AG08395 (cell line): ENCODE data around the gene PTPRH.

ENCODE experiments used
- DNase-seq: peaks from one replicate; pipeline ENCODE4 v3.0.0; 2012; ENCODE audit warnings: mixed read lengths, low spot score

Gene PTPRH

DNA sequence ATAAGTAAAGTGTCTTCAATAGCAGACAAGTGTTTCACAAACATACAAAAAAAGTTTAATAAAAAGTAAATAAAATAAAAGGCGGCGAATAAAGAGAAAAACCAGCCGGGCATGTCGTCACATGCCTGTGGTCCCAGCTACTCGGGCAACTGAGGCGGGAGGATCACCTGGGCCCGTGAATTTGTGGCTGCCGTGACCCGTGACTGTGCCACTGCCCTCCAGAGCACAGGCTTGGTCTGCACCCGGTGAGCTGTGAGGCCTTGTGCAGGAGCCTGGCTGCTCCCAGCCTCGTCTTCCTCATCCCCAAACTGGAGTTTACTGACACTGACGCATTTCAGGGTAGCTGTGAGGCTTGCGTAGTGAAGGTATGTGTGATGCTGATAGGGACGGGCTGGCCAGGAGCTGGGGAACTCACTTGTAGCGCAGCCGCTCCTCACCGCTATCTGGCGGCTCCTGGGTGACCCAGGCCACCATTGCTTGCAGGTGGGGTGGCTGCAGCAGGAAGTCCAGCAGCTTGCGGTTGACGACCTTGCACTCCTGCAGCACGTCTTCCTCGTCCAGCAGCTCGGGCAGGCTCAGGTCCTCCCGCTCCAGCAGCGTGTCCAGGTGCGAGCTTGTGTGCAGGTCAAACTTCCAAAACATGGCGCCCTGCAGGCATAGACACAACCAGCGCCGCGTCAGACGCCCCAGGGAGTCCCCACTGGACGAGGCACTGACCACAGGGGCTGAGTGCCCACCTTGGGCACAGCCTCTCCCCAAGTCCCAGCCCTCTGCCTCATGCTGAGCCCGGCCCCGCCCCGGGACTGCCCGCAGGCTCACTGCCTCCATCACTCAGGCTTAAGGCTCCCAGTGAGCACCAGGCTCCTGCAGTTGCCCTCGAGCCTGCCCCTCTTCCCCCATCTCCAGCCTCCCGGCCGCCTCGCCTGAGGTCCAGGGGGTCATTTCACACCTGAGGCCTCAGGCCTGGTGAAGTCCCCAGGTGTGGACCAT lies 37.5 kb upstream of the PTPRH start:
- no peak for DNase-seq

DNA sequence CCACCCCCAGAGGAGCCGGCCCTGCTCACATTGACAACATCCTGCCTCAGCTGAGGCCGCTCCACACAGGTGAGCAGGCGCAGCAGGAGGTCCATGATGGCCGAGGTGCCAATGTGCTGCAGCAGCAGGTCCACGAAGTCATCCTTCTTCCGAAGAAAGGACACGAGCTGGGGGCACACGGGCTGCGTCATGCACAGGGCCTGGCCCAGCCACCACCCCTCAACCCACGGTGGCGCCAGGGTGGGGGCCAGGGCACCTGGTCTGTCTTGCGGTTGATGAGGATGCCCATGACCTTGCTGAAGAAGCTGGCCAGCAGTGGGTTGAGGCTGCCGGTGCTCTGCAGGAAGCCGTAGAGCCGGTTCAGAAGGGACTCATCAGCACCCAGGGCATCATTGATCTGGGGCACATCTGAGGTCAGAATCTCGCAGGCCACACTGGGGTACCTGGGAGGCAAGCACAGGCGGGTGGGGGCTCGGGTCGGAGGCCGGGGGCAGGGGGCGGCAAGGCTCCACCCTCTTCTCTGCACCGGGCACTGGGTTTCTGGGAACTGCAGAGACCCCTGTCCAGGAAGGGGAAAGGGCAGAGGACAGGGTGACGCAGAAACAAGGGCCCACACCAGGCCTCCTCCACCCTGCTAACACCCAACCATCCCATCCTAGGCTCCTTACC lies 36.1 kb upstream of the PTPRH start:
- DNase-seq: no peak

DNA sequence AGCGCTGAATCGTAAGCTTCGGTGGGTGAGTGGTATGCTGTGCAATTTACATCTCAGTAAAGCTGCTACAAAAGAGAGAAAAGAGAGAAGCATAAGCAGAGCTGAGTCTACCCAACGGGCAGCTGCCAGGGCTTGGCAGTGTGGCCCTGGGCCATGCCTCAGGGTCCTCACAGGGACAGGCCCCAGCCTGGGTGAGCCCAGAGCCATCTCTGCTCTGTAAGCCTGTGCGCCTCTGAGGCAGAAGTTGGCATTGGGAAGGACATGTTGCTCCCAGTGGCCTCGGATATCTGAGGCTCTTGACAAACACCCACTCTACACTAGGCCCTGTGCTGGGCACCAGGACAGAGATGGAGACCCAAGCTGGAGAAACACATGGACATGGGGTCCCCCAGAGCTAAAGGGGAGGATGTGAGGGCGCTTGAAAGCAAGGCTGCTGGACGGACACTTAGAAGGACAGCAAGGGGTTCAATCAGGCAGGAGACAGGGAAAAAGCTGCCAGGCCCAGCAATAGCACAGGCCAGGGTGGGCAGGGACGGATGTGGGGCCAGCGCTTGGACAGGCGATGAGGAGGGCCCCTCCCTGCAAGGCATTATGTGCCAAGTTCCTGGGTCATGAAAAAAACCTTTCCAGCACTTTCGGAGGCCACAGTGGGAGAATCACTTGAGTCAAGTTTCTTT lies 34.8 kb upstream of the PTPRH start:
- no peak for DNase-seq

DNA sequence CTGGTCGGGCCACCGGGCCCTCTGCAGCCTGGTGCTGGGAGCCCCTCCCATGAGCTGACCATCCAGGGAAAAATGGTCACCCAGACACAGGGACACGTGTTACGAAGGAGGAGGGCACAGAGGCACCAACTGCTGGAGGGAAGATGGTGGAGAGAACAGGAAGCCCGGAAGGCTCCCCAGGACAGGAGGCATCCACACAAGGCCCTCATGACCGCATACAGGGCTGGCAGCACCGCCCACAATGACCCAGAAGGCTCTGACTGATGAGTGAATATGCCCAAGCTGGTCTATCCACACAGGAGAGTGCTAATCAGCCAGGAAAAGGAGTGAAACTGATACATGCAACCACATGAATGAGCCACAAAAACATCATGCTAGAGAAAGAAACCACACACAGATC lies 33.2 kb upstream of the PTPRH start:
- no peak for DNase-seq

DNA sequence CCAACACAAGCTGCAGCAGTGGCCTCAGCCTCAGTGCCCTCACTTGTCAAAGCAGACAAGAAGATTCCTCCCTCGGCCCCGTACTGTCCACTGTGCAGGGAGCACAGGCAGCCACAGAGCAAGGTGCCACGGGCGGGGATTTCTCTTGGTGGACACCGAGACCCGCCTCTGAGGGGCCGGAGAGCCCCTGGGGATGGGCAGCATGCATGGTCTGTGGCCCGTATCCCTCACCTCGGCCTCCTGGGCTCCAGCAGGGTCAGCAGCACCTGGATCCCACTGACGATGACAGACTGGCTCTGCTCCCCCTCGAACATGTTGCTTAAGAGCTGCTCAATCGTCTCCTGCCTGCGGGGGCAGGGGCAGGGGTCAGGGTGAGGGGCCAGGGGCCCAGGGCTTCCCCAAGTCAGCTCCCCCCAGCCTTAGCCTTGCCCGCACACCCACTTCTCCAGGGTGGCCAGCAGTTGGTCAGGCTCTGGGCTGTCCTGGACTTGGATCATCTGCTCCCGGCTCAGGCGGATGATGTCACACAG lies 32.7 kb upstream of the PTPRH start:
- no peak for DNase-seq

DNA sequence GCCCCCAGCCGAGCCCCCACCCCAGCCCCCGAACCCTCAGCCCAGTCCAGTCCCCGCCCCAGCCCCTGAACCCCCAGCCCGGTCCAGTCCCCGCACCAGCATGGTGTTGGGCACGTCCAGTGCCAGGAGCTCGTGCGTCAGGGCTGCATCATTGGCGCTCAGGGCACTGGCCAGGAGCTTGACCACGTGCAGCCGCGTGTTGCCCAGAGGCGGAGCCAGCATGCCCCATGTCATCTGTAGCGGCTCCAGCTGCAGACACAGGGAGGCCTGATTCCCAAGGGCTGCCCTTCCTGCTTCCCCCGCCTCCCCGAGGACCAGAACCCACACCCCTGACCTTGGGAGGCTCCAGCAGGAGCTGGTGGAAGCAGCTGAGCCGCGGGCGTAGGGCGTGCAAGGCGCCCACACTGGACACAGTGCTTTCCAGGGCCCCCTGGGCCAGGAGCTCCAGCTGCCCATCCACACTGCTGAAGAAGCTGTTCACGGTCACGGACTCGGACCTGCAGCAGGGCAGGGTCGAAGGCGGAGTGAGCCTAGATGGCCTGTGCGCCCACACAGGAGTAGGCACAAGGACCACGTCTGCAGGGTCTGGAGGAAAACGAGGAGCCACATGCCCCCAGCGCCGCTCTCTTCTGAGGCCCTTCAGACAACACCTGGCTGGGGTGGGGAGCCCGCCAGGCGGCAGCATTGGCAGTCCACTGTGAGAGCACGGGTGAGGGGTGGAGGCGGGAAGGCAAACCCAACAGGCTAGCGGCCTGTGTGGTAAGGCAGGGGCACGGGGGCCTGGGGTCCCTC lies 32.0 kb upstream of the PTPRH start:
- no peak for DNase-seq

DNA sequence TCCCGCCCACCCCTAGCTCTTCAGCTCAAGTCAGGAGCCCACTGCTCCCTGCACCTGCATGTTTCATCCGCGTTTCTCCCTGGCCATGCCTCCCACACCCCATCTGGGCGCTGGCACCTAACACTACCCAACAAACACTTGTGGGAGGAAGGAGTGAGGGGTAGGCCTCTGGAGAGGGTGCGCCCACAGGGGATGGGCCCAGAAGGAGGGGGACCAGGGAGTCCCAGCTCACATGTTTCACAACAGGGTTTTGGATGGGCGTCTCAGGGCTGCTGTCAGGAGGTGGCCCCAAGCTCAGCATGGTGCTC lies 31.4 kb upstream of the PTPRH start:
- DNase-seq: no peak

DNA sequence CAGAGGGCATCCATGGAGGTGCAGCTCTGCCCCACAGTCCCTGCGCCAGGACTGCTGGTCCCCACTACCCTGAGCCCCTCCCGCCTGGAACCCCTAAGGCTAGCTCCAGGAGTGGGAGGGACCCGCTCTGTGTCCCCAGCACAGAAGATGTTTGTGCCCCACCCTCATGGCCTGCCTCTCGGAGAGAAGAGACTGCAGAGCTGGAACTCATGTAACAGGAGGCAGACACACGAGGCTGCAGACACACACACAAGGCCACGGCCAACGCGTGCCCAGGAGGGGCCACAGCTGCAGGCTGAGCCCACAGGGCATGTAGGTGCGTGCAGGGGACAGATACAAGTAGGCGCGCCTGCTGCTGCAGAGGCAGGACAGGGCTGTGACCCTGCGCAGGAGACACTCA lies 29.7 kb upstream of the PTPRH start:
- DNase-seq: no peak

DNA sequence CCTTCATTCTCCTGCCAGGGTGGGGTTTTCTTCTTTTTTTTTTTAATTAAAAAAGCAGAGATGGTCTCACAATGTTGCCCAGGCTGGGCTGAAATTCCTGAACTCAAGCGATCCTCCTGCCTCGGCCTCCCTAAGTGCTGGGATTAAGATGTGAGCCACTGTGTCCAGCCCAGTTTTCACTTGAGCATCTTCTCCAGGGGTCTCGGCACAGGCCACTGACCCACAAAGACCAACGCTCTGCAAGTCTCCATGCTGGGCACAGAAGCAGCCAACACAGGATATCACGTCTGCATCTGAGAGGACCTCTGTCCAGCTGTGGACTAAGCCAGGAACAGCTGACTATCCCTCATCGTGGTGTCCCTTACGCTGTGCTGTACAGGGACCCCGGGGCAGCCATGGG lies 28.7 kb upstream of the PTPRH start:
- no peak for DNase-seq

DNA sequence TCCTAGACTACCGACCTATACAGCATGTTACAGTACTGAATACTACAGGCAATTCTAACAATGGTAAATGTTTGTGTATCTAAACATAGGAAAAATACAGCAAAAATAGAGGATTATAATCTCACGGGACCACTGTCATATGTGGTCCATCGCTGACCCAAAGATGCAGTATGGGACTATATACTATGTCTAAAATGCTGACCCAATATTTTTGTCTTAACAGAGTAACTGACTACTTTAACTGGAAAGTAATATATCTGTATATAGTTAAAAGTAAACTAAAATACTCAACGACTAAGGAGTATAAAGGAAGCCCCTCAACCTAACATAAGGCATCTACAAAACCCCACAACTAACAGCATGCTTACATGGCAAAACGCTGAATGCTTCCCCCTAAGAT lies 23.7 kb upstream of the PTPRH start:
- DNase-seq: no peak

DNA sequence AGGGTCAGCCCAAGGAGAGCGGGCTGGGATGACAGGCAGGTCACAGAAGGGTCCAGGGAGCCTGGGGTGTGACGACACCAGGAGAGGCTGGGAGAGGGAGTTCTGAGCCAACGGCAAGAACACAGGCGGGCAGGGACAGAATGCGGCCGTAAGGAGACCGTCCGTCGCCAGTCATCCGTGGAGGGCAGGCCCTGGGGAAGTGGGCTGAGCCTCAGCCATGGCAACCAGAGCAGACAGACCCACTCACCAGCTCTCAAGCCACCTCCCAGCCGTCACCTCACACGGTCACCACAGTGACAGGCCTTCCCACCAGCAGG lies 22.9 kb upstream of the PTPRH start:
- no peak for DNase-seq

DNA sequence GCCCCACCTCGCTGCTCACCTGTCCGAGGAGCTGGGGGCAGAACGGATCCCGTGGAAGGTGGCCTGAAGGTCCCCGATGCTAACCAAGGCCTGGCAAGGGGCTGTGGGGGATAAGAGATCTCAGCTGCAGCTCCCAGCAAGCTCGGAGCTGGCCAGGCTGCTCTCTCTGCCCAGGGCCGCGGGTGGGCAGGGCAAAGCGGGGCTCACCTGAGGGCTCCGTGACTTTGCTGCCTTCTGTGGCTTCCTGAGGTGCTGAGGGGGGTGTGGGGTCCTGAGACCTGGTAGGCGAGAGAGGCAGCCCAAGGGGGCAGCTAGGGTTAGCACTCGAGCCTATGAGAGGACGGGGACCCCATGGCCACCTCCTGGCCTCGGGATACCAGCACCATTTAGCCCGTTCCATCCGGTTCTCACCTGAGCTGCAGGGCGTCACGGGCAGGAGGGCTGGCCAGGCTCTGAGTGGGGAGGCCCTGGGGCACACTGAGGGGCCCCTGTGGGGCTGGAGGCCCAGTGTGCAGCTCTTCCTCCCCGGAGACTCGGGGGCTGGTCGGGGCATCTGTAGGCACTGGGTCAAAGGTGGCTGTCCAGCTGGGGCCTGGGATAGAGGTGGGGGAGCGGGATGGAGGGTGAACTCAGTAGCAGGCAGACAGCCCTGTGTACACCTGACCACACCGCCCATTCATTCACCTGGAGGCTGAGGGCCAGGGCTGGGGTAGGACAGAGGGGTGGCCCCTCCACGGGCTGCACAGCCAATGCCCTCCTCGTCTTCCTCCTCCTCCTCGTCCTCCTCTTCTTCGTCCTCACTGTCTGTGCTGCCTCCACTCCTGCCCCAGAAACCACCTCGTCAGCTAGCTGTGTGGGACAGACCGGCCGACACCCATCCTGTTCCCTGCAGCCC lies 22.3 kb upstream of the PTPRH start:
- no peak for DNase-seq

DNA sequence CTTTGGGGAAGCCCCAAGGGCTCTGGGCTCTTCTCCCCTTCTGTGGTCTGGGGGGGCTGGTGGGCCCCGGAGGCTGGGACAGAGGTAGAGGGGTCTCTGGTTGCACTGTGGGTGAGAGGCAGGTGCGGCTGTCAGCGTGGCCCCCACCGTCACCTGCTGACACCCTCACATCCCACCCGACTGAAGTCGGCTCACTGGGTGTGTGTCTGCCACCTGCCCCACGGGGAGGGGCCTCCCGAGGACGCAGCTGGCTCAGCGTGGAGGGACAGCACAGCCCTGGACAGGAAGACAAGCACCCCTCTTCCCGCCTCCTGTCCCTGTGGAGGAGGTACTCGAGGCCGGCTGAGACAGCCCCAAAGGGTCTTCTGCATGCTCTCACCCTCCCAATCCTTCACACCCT lies 21.5 kb upstream of the PTPRH start:
- DNase-seq: no peak

DNA sequence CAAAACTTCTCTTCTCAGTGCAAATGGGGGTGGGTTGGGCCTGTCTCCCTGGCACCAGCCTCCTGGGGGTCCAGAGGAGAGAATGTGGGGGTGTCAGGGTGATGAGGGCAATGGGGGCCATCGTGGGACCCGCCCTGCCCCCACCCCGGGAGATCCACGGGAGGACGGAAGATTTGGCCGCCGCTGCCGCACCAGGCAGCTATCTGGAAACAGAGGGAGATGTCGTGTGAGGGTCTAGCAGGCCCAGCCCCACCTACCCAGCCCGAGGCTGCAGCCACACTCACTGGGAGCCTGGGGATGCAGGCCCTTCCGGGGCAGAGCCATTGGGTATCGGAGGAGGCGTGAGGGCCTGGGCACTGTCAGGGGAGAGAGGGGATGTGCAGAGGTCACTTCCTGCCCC lies 21.0 kb upstream of the PTPRH start:
- DNase-seq: no peak

DNA sequence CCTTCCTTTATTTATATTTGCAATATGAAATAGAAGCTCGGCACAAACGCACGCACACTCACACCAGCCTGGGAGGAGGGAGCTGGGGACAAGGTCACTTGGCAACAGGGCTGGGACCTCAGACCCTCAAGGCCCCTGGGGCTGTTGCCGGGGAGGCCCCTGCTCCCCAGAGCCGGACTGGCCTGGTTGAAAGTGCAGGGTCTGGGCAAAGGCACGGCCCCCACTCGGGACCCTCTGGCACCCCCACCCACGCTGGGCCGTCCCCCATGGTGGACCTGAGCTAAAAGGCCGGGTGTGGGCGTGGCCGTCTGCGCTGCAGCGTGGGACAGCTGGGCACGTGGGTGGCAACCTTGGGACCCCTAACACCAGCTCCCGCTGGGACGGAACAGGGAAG lies 20.5 kb upstream of the PTPRH start:
- no peak for DNase-seq

DNA sequence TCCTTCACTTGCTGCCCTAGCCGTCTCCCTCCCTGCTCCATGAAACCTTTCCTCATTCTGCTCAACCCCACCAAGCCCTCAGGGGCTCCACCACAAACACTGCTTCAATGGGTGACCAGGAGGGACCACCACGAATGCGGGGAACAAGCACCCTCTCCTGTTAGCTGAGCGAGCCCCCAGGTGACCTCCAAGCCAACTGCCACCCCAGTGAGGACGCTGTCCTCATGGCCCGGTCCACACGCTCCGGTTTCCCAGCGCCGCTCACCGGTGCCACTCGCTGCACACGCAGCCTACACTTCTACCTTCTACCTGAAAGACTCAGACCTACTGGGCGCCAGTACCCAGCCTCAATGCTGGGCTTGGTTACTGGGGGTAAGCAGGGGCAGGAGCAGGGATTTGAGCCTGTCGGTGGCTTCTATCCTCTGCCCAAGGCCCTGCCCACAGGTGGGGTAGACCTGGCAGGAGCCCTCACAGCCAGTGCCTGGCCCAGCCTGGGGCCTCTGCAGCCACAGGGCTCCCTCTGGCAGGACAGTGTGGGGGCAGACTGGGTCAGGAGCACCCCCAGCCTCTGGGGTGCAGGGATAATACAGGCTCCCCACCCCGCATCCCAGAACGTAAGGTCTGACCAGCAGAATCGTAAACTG lies 20.0 kb upstream of the PTPRH start:
- DNase-seq: no peak

DNA sequence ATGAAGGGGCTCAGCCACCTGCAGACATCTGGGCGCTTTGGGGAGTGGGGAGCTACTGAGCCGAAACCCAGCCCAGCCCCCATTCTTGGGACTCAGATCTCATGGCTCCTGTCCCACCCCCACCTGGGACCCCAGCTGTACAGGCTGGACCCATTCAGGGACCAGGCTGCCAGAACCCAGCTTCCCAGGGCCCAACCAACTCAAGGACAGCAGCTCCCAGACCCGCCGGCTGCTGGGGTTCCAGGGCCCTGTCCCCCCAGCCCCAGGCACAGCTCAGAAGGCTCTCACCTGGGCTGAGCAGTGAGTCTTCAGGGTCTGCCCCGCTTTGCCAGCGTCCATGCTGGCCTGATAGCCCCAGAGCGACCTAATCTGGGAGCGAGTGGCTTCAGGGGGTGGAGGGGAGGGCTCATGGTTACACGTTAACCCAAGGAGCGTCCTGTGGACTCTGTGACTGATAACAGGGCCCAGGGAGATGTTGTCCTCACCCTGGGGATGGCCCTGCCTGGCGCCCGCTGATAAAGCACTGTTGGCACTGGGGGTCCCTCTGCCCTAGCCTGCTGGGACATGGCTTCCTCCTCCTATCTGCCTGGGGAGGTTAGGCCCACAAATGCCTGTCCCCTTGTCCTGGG lies 19.2 kb upstream of the PTPRH start, which contains the start of gene TMEM86B:
TMEM86B (minus strand) TSS at position 361 of the 629 bp plus-strand sequence; CDS start at position 339, 22 bp downstream.
- no peak for DNase-seq

DNA sequence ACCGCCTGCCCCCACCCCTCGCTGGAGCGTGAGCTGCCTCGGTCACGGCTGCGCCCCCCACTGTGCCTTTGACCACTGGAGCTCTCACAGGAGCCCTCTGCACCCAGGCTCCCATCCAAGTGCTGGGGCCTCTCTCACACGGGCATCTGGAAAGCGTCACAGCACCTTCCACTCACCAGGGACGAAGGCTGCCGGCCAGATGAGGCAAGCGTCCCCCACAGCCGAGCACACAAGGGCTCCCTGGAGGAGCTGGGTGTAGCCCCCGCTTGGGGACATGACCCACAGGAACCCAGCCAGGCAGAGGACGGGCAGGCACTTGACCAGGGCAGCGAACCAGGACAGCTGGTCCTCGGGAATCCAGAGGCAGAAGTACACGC lies 18.7 kb upstream of the PTPRH start:
- DNase-seq: no peak

DNA sequence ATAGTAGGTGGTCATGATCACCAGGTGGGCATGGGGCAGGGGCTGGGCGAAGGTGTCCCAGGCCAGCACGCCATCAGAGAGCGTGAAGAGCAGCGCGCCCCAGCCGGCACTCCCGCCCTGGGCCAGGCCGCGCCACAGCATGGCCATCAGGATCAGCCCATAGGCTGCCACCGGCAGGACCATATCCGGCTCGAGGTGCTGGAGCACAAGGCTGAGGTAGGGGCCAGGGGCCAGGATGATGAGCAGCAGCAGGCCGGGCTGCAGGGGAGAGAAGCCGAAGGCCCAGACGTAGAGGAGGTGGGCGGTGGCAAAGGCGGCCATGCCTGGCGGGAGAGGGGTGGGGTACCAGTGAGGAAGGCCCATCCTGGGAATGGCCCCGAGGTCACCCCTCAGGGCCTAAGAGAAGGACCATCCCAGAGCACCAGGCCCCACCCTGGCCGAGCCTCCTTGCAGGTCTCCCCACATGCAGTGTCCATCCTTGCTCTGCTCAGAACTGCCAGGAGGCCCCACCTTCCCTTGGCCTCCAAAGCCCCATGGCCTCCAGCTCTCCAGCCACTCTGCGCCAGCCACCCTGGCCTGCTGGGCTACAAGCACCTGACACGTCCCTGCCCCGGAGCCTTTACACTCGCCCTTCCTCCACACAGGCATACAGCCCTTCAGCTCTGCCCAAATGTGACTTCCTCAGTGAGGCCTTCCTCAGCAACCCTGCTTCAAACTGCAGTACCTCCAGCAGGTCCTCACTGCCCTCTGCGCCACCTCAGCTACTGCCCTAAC lies 18.1 kb upstream of the PTPRH start:
- no peak for DNase-seq
